GM19438 (cell line): ENCODE data around the gene BPIFB2.
"Not testable (repeated sequence)": the region's sequence is repeated elsewhere in the genome, so short reads cannot be mapped to it uniquely, and the experiment has no call there.

Experiments
- ATAC-seq: cut with Tn5 transposase; IDR thresholded peaks from one replicate; pipeline ENCODE4 v1.9.1; 2021; ENCODE audit warnings: low read depth; ENCODE audit not compliant: unreplicated experiment

BPIFB2 gene

GRCh38 chr20:33032555-33032954 lies 25.1 kb downstream of the BPIFB2 start:
- no peak for ATAC-seq

GRCh38 chr20:33033381-33033780 lies 25.9 kb downstream of the BPIFB2 start:
- no peak for ATAC-seq

- ATAC-seq, result no peak
Measured at GRCh38 chr20:33034115-33034514, 26.6 kb downstream of the BPIFB2 start.

- no peak for ATAC-seq
Measured at GRCh38 chr20:33034901-33035492, 27.5 kb downstream of the BPIFB2 start.

GRCh38 chr20:33037456-33037855 lies 30.0 kb downstream of the BPIFB2 start:
- no peak for ATAC-seq

GRCh38 chr20:33038243-33038642 lies 30.7 kb downstream of the BPIFB2 start:
- no peak for ATAC-seq

GRCh38 chr20:33042430-33042829 lies 34.9 kb downstream of the BPIFB2 start:
- ATAC-seq, result no peak

- ATAC-seq, result no peak
Measured at GRCh38 chr20:33042983-33043730, 35.7 kb downstream of the BPIFB2 start.

GRCh38 chr20:33043731-33044181 lies 36.3 kb downstream of the BPIFB2 start:
- no peak for ATAC-seq

GRCh38 chr20:33045129-33045721 lies 37.7 kb downstream of the BPIFB2 start:
- ATAC-seq, result not testable (repeated sequence)

- no peak for ATAC-seq
Measured at GRCh38 chr20:33046412-33046811, 38.9 kb downstream of the BPIFB2 start.

- no peak for ATAC-seq
Measured at GRCh38 chr20:33051333-33051732, 43.8 kb downstream of the BPIFB2 start.

- ATAC-seq, result no peak
Measured at GRCh38 chr20:33053291-33054106, 46.0 kb downstream of the BPIFB2 start, which contains the start of gene BPIFB3. Gene BPIFB3 (plus strand): TSS chr20:33053903. CDS start chr20:33055436, 1,533 bp downstream.

- no peak for ATAC-seq
Measured at GRCh38 chr20:33054381-33054780, 46.9 kb downstream of the BPIFB2 start.

GRCh38 chr20:33054791-33055190 lies 47.3 kb downstream of the BPIFB2 start:
- no peak for ATAC-seq

- no peak for ATAC-seq
Measured at GRCh38 chr20:33059136-33059535, 51.6 kb downstream of the BPIFB2 start.

- no peak for ATAC-seq
Measured at GRCh38 chr20:33059741-33060390, 52.4 kb downstream of the BPIFB2 start.

GRCh38 chr20:33061658-33062028 lies 54.1 kb downstream of the BPIFB2 start:
- ATAC-seq, result no peak

GRCh38 chr20:33062105-33062824 lies 54.8 kb downstream of the BPIFB2 start:
- ATAC-seq, result no peak

- ATAC-seq, result no peak
Measured at GRCh38 chr20:33062825-33063149, 55.3 kb downstream of the BPIFB2 start.
